ENCODE results near the gene PHACTR2.
A peak's percentile ranks its signal among the peaks of the same experiment; 100 is the strongest.

PHACTR2 gene

DNA sequence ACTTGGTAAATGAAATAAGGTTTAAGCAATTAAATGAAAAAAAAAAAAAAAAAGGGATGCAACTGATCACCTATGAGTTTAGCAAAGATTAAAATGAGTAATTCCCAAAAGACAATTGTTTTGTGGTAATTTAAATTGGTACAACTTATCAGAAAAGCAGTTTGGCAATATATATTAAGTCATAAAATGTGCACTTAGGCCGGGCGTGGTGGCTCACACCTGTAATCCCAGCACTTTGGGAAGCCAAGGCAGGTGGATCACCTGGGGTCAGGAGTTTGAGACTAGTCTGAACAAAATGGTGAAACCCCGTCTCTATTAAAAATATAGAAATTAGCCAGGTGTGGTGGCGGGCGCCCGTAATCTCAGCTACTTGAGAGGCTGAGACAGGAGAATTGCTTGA, 7.9 kb downstream of the PHACTR2 start:
- no peak overlapping the region for H3K4me3 ChIP-seq (ENCODE audit: low read depth, low read length)
- H2AFZ ChIP-seq (ENCODE audit: insufficient read depth, low read length, poor library complexity), result no peak overlapping the region
- no peak overlapping the region for H3K18ac ChIP-seq (ENCODE audit: low read length)
- H2BK120ac ChIP-seq (ENCODE audit: insufficient read depth, low read length, poor library complexity), result no peak overlapping the region
- H3K4me1 ChIP-seq (ENCODE audit: control insufficient read depth in 1 of 2, insufficient read depth in 2 of 2, low read length in 2 of 2), result peaks cover 0 to 4% of the 10 kb centered on the region in 2 experiments
- peaks cover 3 to 5% of the 10 kb centered on the region in 2 experiments for H3K36me3 ChIP-seq (ENCODE audit: control insufficient read depth in 1 of 2, insufficient read depth in 2 of 2, low read length in 2 of 2)
- peaks cover 3% of the 10 kb centered on the region for H3K79me2 ChIP-seq (ENCODE audit: control insufficient read depth, insufficient read depth, low read length, poor library complexity)
- H3K4me2 ChIP-seq (ENCODE audit: low read length), result no peak overlapping the region
- no peaks in the 10 kb centered on the region for H3K27me3 ChIP-seq (ENCODE audit: insufficient read depth, low read length)
- no peak overlapping the region for H4K8ac ChIP-seq (ENCODE audit: low read depth, low read length)
- H2AK5ac ChIP-seq (ENCODE audit: low read length), result no peak overlapping the region
- H3K14ac ChIP-seq (ENCODE audit: low read length), result no peak overlapping the region
- H3K4ac ChIP-seq (ENCODE audit: low read depth, low read length), result no peak overlapping the region
- H3K27ac ChIP-seq (ENCODE audit: low read depth, low read length), result no peak overlapping the region
- H4K91ac ChIP-seq (ENCODE audit: low read depth, low read length), result no peak overlapping the region
- H3K79me1 ChIP-seq (ENCODE audit: low read length), result no peaks in the 10 kb centered on the region
- H3K9ac ChIP-seq (ENCODE audit: low read length), result no peak overlapping the region
- no peak overlapping the region for H2BK5ac ChIP-seq (ENCODE audit: low read depth, low read length, poor library complexity)
- no peak overlapping the region for H3K23ac ChIP-seq (ENCODE audit: low read length)
- H4K12ac ChIP-seq (ENCODE audit: low read depth, low read length), result no peak overlapping the region
- WGBS (ENCODE audit: extremely low coverage, insufficient coverage, insufficient read length), result no CpG with 5 or more reads among the region's 6 CpGs
- DNase-seq, result no peak
- H2BK12ac ChIP-seq (ENCODE audit: low read length), result no peak overlapping the region
- H3K9me3 ChIP-seq (ENCODE audit: insufficient read depth, low read depth, low read length), result no peaks in the 10 kb centered on the region

DNA sequence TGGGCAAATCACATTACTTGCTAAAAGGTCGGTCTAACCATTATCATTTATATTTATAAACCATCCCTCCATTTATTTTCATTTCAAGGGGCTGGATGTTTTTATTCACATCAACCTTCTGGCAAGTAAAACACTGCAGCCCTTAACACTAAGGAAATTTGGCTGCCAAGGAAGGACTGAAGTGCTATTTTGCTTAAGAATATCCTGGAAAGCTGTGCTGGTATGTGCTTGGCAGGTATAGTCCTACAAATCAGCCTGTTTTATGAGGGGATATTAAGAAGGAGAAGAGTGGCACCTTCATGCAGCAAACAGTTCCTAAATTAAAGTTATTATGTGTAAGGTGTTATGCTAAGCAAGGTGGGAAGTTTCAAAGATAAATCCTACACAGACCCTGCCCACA, 9.8 kb downstream of the PHACTR2 start:
- no peaks in the 10 kb centered on the region for H3K79me1 ChIP-seq (ENCODE audit: low read length)
- no peak overlapping the region for H3K4me3 ChIP-seq (ENCODE audit: low read depth, low read length)
- no peak overlapping the region for H2BK120ac ChIP-seq (ENCODE audit: insufficient read depth, low read length, poor library complexity)
- no peak overlapping the region for H4K12ac ChIP-seq (ENCODE audit: low read depth, low read length)
- no peak overlapping the region for H3K4me2 ChIP-seq (ENCODE audit: low read length)
- H2AK5ac ChIP-seq (ENCODE audit: low read length), result no peak overlapping the region
- H3K27me3 ChIP-seq (ENCODE audit: insufficient read depth, low read length), result no peaks in the 10 kb centered on the region
- H3K23ac ChIP-seq (ENCODE audit: low read length), result no peak overlapping the region
- H3K79me2 ChIP-seq (ENCODE audit: control insufficient read depth, insufficient read depth, low read length, poor library complexity), result no peaks in the 10 kb centered on the region
- H2BK12ac ChIP-seq (ENCODE audit: low read length), result no peak overlapping the region
- DNase-seq, result no peak
- H2BK5ac ChIP-seq (ENCODE audit: low read depth, low read length, poor library complexity), result no peak overlapping the region
- peaks cover 0 to 6% of the 10 kb centered on the region in 2 experiments for H3K4me1 ChIP-seq (ENCODE audit: control insufficient read depth in 1 of 2, insufficient read depth in 2 of 2, low read length in 2 of 2)
- no peak overlapping the region for H4K91ac ChIP-seq (ENCODE audit: low read depth, low read length)
- H2AFZ ChIP-seq (ENCODE audit: insufficient read depth, low read length, poor library complexity), result no peak overlapping the region
- H3K27ac ChIP-seq (ENCODE audit: low read depth, low read length), result no peak overlapping the region
- H3K18ac ChIP-seq (ENCODE audit: low read length), result no peak overlapping the region
- H4K8ac ChIP-seq (ENCODE audit: low read depth, low read length), result no peak overlapping the region
- no peak overlapping the region for H3K14ac ChIP-seq (ENCODE audit: low read length)
- no peak overlapping the region for H3K4ac ChIP-seq (ENCODE audit: low read depth, low read length)
- no peaks in the 10 kb centered on the region for H3K9me3 ChIP-seq (ENCODE audit: insufficient read depth, low read depth, low read length)
- H3K9ac ChIP-seq (ENCODE audit: low read length), result no peak overlapping the region
- peaks cover 2 to 3% of the 10 kb centered on the region in 2 experiments for H3K36me3 ChIP-seq (ENCODE audit: control insufficient read depth in 1 of 2, insufficient read depth in 2 of 2, low read length in 2 of 2)
- no CpG with 5 or more reads among the region's 1 CpG for WGBS (ENCODE audit: extremely low coverage, insufficient coverage, insufficient read length)

DNA sequence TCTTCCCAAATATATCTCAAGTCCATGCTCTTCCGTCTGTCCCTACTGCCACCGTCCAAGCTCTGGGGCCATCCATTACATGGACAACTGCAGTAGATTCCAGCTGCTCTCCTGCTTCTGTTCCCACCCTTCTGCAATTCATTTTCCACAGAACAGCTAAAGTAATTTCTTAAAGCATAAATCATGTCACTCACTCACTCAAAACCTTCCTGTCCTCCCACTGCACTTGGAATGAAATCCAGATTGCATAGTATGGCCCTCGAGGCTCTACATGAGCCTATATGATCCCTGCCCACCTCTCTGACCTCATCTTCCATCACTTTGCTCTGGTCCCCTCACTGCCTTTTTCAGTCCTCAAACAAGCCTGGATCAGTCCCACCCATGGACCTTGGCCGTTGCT, 10.9 kb downstream of the PHACTR2 start:
- Histone ChIP-seq H3K14ac (ENCODE audit: low read length) (no peak overlapping the region), H2AK5ac (ENCODE audit: low read length) (no peak overlapping the region), H3K36me3 (ENCODE audit: control insufficient read depth in 1 of 2, insufficient read depth in 2 of 2, low read length in 2 of 2) (peaks cover 2 to 3% of the 10 kb centered on the region in 2 experiments), H3K23ac (ENCODE audit: low read length) (peak overlapping the region; percentile 26), H3K18ac (ENCODE audit: low read length) (no peak overlapping the region), H2AFZ (ENCODE audit: insufficient read depth, low read length, poor library complexity) (no peak overlapping the region), H4K8ac (ENCODE audit: low read depth, low read length) (no peak overlapping the region), H3K27ac (ENCODE audit: low read depth, low read length) (no peak overlapping the region), H3K79me1 (ENCODE audit: low read length) (no peaks in the 10 kb centered on the region), H3K4me2 (ENCODE audit: low read length) (no peak overlapping the region), H3K27me3 (ENCODE audit: insufficient read depth, low read length) (no peaks in the 10 kb centered on the region), H2BK120ac (ENCODE audit: insufficient read depth, low read length, poor library complexity) (no peak overlapping the region), H2BK12ac (ENCODE audit: low read length) (no peak overlapping the region), H3K4me3 (ENCODE audit: low read depth, low read length) (no peak overlapping the region), H3K9me3 (ENCODE audit: insufficient read depth, low read depth, low read length) (no peaks in the 10 kb centered on the region), H3K4ac (ENCODE audit: low read depth, low read length) (no peak overlapping the region), H4K12ac (ENCODE audit: low read depth, low read length) (no peak overlapping the region), H4K91ac (ENCODE audit: low read depth, low read length) (no peak overlapping the region), H3K9ac (ENCODE audit: low read length) (no peak overlapping the region), H2BK5ac (ENCODE audit: low read depth, low read length, poor library complexity) (no peak overlapping the region), H3K79me2 (ENCODE audit: control insufficient read depth, insufficient read depth, low read length, poor library complexity) (peaks cover 2% of the 10 kb centered on the region), H3K4me1 (ENCODE audit: control insufficient read depth in 1 of 2, insufficient read depth in 2 of 2, low read length in 2 of 2) (peaks cover 0 to 8% of the 10 kb centered on the region in 2 experiments)
- no peak for DNase-seq
- WGBS (ENCODE audit: extremely low coverage, insufficient coverage, insufficient read length), result no CpG with 5 or more reads among the region's 4 CpGs

DNA sequence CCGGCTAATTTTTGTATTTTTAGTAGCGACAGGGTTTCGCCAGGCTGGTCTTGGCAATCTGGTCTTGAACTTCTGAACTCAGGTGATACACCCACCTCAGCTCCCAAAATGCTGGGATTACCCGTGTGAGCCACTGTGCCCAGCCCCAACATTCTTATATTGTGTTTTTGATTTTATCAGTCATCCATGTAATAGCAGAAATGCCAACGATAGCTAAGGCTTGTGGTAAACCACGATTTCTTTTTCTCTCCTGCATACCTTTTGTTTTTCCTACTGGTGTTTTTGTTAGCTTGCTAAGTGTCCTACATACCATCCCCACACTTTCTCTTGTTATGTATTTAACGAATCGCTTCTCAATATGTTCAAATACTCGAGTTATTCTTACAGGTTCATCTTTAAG, 12.1 kb downstream of the PHACTR2 start:
- Histone ChIP-seq H3K9ac (ENCODE audit: low read length) (no peak overlapping the region), H3K18ac (ENCODE audit: low read length) (no peak overlapping the region), H3K23ac (ENCODE audit: low read length) (no peak overlapping the region), H3K14ac (ENCODE audit: low read length) (no peak overlapping the region), H3K4me1 (ENCODE audit: control insufficient read depth in 1 of 2, insufficient read depth in 2 of 2, low read length in 2 of 2) (peaks cover 0 to 8% of the 10 kb centered on the region in 2 experiments), H3K9me3 (ENCODE audit: insufficient read depth, low read depth, low read length) (no peaks in the 10 kb centered on the region), H2AK5ac (ENCODE audit: low read length) (no peak overlapping the region), H3K36me3 (ENCODE audit: control insufficient read depth in 1 of 2, insufficient read depth in 2 of 2, low read length in 2 of 2) (peaks cover 2 to 3% of the 10 kb centered on the region in 2 experiments), H2BK120ac (ENCODE audit: insufficient read depth, low read length, poor library complexity) (no peak overlapping the region), H4K12ac (ENCODE audit: low read depth, low read length) (no peak overlapping the region), H3K4ac (ENCODE audit: low read depth, low read length) (peak overlapping the region; percentile 75), H4K91ac (ENCODE audit: low read depth, low read length) (no peak overlapping the region), H3K27me3 (ENCODE audit: insufficient read depth, low read length) (no peaks in the 10 kb centered on the region), H2BK5ac (ENCODE audit: low read depth, low read length, poor library complexity) (no peak overlapping the region), H3K4me2 (ENCODE audit: low read length) (no peak overlapping the region), H4K8ac (ENCODE audit: low read depth, low read length) (no peak overlapping the region), H2AFZ (ENCODE audit: insufficient read depth, low read length, poor library complexity) (no peak overlapping the region), H2BK12ac (ENCODE audit: low read length) (no peak overlapping the region), H3K27ac (ENCODE audit: low read depth, low read length) (no peak overlapping the region), H3K79me1 (ENCODE audit: low read length) (no peaks in the 10 kb centered on the region), H3K79me2 (ENCODE audit: control insufficient read depth, insufficient read depth, low read length, poor library complexity) (peaks cover 2% of the 10 kb centered on the region), H3K4me3 (ENCODE audit: low read depth, low read length) (no peak overlapping the region)
- peak; percentile 50 to 77 for DNase-seq
- no CpG with 5 or more reads among the region's 9 CpGs for WGBS (ENCODE audit: extremely low coverage, insufficient coverage, insufficient read length)

Measured in trophoblast cell (in vitro differentiated cells and primary cell).